B cell (primary cell): Measurements from ENCODE around the gene ARHGAP12. TPM values are rescaled to one million over a fixed set of nuclear protein-coding genes. Genes with fewer than 3 reads are reported as not detected.

ENCODE experiments used
- ATAC-seq: fragments of 200-7000 bp; cut with Tn5 transposase; one replicate; pipeline ENCODE4 v1.10.0; 2021; ENCODE audit warnings: low read depth, mild to moderate bottlenecking, moderate number of reproducible peaks, moderate library complexity
- CTCF ChIA-PET: fragments of 350-600 bp; sonication (Branson Sonifier 250); formaldehyde crosslinking; loops from one replicate; lab custom pipeline; 2021; ENCODE audit warnings: antibody characterized with exemption, inconsistent platforms; lab: Charles Lee
- POLR2A ChIA-PET: fragments of 350-600 bp; sonication (Branson Sonifier 250); formaldehyde crosslinking; loops from one replicate; lab custom pipeline; 2021; ENCODE audit warnings: antibody characterized with exemption; lab: Charles Lee
- DNase-seq: peaks from one replicate; pipeline ENCODE4 v3.0.0; 2013
- H2AFZ ChIP-seq: 2 replicates; pipeline ENCODE4 v1.6.1; 2012; ENCODE audit warnings: mild to moderate bottlenecking, low read depth, low read length; ENCODE audit not compliant: insufficient read depth, poor library complexity, severe bottlenecking
- H3K27ac ChIP-seq, 2 donors: 1 replicate in 1 of 2; 2 replicates in 1 of 2; pipeline ENCODE4 v1.5.1; 2012 to 2013; ENCODE audit warnings: low read length in 2 of 2, mild to moderate bottlenecking in 2 of 2, moderate library complexity in 1 of 2
- H3K27me3 ChIP-seq, 4 experiments: fragments of 200-600 bp in 1 of 4; sonication (generic) in 1 of 4; replicated peaks in 1 of 4; 1 replicate in 2 of 4; 2 replicates in 2 of 4; pipeline versions ENCODE4 v1.6.1 to v1.7.0; 2013 to 2016; ENCODE audit warnings: low read length in 3 of 4, mild to moderate bottlenecking in 2 of 4, mixed read lengths in 1 of 4, moderate library complexity in 1 of 4; ENCODE audit not compliant: insufficient read depth in 4 of 4, control insufficient read depth in 3 of 4; ENCODE audit errors: control extremely low read depth in 1 of 4
- H3K36me3 ChIP-seq, 2 experiments: replicated peaks in 1 of 2; 1 replicate in 1 of 2; 2 replicates in 1 of 2; pipeline versions ENCODE4 v1.6.1 to v1.7.1; 2013; ENCODE audit warnings: low read length in 1 of 2; ENCODE audit not compliant: insufficient read depth in 2 of 2, control insufficient read depth in 1 of 2; ENCODE audit errors: control extremely low read depth in 1 of 2, extremely low read depth in 1 of 2
- H3K4me1 ChIP-seq, 2 donors: fragments of 200-600 bp in 1 of 2; sonication (generic) in 1 of 2; 1 replicate in 1 of 2; 2 replicates in 1 of 2; pipeline versions ENCODE4 v1.5.1 to v1.6.1; 2013 to 2017; ENCODE audit warnings: low read length in 2 of 2; ENCODE audit not compliant: control insufficient read depth in 2 of 2, insufficient read depth in 2 of 2
- H3K4me2 ChIP-seq: replicated peaks from 2 replicates; pipeline ENCODE3; 2012; ENCODE audit warnings: mild to moderate bottlenecking, low read depth, low read length; ENCODE audit not compliant: poor library complexity, severe bottlenecking
- H3K4me3 ChIP-seq, 5 experiments: fragments of 200-600 bp in 1 of 5; sonication (generic) in 1 of 5; 1 replicate in 3 of 5; 2 replicates in 2 of 5; pipeline versions ENCODE4 v1.5.1 to v1.7.0; 2011 to 2016; ENCODE audit warnings: low read length in 4 of 5, mild to moderate bottlenecking in 4 of 5, low read depth in 2 of 5, control low read depth in 1 of 5, moderate library complexity in 1 of 5; ENCODE audit not compliant: insufficient read depth in 1 of 5; ENCODE audit errors: control extremely low read depth in 1 of 5, extremely low read depth in 1 of 5
- H3K79me2 ChIP-seq: fragments of 200-600 bp; sonication (generic); one replicate; pipeline ENCODE4 v1.6.0; 2016; ENCODE audit warnings: low read length; ENCODE audit not compliant: control insufficient read depth, insufficient read depth
- H3K9ac ChIP-seq: fragments of 200-600 bp; sonication (generic); 2 replicates; pipeline ENCODE4 v1.6.1; 2017; ENCODE audit warnings: mild to moderate bottlenecking, low read length, moderate library complexity
- H3K9me3 ChIP-seq, 3 donors: one replicate each; pipeline versions ENCODE4 v1.6.1 to v1.7.1; 2013; ENCODE audit warnings: low read length in 2 of 3; ENCODE audit not compliant: control insufficient read depth in 2 of 3, insufficient read depth in 1 of 3; ENCODE audit errors: control extremely low read depth in 1 of 3
- H4K20me1 ChIP-seq: 2 replicates; pipeline ENCODE4 v1.6.0; 2012; ENCODE audit warnings: mild to moderate bottlenecking, low read length; ENCODE audit not compliant: insufficient read depth, control insufficient read depth, poor library complexity, severe bottlenecking
- H3K27ac Mint-ChIP-seq: one replicate; pipeline ENCODE4 v1.8.0; 2021; ENCODE audit warnings: mixed read lengths
- H3K27me3 Mint-ChIP-seq: one replicate; pipeline ENCODE4 v1.8.0; 2021; ENCODE audit warnings: mixed read lengths
- H3K4me1 Mint-ChIP-seq: one replicate; pipeline ENCODE4 v1.8.0; 2021; ENCODE audit warnings: mixed read lengths
- H3K4me3 Mint-ChIP-seq: one replicate; pipeline ENCODE4 v1.8.0; 2021; ENCODE audit warnings: mixed read lengths
- H3K9me3 Mint-ChIP-seq: one replicate; pipeline ENCODE4 v1.8.0; 2022; ENCODE audit warnings: mixed read lengths; ENCODE audit not compliant: insufficient read depth
- EZH2 ChIP-seq: IDR thresholded peaks from 2 replicates; pipeline ENCODE4 v1.6.1; 2012; ENCODE audit warnings: borderline replicate concordance, low read depth, mild to moderate bottlenecking, moderate library complexity, low read length; ENCODE audit not compliant: insufficient read depth, poor library complexity, severe bottlenecking
- WGBS: methylation state at CpG from one replicate; pipeline ENCODE4 v1.1.5; 2013; ENCODE audit warnings: missing lambda C conversion rate; ENCODE audit not compliant: insufficient coverage; 5-methylcytosine and 5-hydroxymethylcytosine counted together
- intact Hi-C: fragments of 100-400 bp; cut with micrococcal nuclease; formaldehyde crosslinking; loops from one replicate; pipeline ENCODE4 v1.10.0; 2022
- polyA plus RNA-seq: library from polyadenylated mRNA; depleted of rRNA; stranded (reverse); fragments of >200 nt; gene quantifications from 2 replicates; pipeline ENCODE4 v1.2.3, GENCODE V29; 2012
- total RNA-seq, 2 donors: library from RNA; stranded (reverse); fragments of 120-200 nt in 1 of 2; gene quantifications; 1 replicate in 1 of 2; 2 replicates in 1 of 2; pipeline versions ENCODE4 v1.2.3 to v1.2.4, GENCODE V29; 2013 to 2022
- TF ChIP-seq, protein P1 (sequence below): fragments of 200-600 bp; IDR thresholded peaks from one replicate; pipeline ENCODE4 v1.8.0; 2022; ENCODE audit warnings: antibody characterized with exemption, mild to moderate bottlenecking

The ARHGAP12 gene
- total and polyA plus RNA-seq, 2 donors (not counting 1 experiment from before 2014, with no cell fraction given), result 12.3 to 45.3 TPM

DNA sequence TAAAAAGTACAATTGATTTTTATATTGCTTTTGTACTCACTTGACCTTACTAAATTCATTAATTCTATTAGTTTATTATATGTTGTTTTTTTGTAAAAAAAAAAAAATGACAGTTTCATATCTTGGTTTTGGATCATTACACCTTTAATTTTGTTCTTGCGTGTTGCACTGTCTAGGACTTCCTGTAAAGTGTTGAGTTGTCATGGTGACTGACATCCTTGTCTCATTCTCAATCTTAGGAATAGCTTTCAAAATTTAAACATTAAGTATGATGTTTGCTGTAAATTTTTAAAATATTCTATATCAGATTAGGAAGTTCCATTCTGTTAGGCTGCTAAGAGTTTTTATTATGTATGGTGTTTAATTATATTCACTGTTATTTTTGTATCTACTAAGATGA, 139.1 kb downstream of the ARHGAP12 start:
- H3K27me3 ChIP-seq, result no peaks in the 10 kb centered on the region
- POLR2A ChIA-PET, result interaction anchor here (0.6 kb wide), 1 partner anchor 265 kb away, joined by 3 read pairs; no protein-coding TSS in a partner anchor
- no peak overlapping the region for H2AFZ ChIP-seq
- H3K4me3 ChIP-seq, result no peak overlapping the region
- H4K20me1 ChIP-seq, result no peaks in the 10 kb centered on the region
- Mint-ChIP-seq H3K4me3 (no peak overlapping the region), H3K27me3 (peaks cover 13% of the 10 kb centered on the region), H3K27ac (no peak overlapping the region), H3K4me1 (no peaks in the 10 kb centered on the region), H3K9me3 (no peaks in the 10 kb centered on the region)
- CTCF ChIA-PET, result interaction anchor here (1.2 kb wide), 1 partner anchor 22 kb away, joined by 3 read pairs; no protein-coding TSS in a partner anchor
- no CpG with 5 or more reads among the region's 1 CpG for WGBS
- H3K79me2 ChIP-seq, result no peaks in the 10 kb centered on the region
- no peaks in the 10 kb centered on the region for H3K4me1 ChIP-seq
- H3K27ac ChIP-seq, result no peak overlapping the region
- TF ChIP-seq, protein P1, sequence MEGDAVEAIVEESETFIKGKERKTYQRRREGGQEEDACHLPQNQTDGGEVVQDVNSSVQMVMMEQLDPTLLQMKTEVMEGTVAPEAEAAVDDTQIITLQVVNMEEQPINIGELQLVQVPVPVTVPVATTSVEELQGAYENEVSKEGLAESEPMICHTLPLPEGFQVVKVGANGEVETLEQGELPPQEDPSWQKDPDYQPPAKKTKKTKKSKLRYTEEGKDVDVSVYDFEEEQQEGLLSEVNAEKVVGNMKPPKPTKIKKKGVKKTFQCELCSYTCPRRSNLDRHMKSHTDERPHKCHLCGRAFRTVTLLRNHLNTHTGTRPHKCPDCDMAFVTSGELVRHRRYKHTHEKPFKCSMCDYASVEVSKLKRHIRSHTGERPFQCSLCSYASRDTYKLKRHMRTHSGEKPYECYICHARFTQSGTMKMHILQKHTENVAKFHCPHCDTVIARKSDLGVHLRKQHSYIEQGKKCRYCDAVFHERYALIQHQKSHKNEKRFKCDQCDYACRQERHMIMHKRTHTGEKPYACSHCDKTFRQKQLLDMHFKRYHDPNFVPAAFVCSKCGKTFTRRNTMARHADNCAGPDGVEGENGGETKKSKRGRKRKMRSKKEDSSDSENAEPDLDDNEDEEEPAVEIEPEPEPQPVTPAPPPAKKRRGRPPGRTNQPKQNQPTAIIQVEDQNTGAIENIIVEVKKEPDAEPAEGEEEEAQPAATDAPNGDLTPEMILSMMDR, result no peak
- no peak for TF ChIP-seq EZH2
- no peaks in the 10 kb centered on the region for H3K9me3 ChIP-seq
- H3K36me3 ChIP-seq, result no peaks in the 10 kb centered on the region
- intact Hi-C loops, result no loop called here
- H3K4me2 ChIP-seq, result no peak overlapping the region
- ATAC-seq, result no peak
- no peak overlapping the region for H3K9ac ChIP-seq
- DNase-seq, result no peak

DNA sequence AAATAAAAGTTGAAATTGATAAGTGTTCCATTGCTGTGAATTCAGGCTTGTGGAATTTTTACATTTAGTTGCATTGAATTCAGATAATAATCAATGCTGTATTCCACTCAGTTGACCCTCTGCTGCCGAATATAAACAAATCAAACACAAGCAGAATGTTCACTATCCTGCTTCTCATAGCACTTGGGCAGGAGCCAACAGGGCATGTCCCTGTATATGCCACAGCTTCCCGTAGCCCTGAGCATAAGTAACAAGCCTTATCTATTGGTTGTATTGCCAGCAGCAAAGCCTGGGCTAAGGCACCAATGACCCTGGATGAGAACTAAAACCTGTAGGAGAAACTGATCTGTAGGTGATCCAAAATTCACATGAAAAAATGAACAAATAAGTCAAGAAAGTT, 145.9 kb downstream of the ARHGAP12 start:
- no peaks in the 10 kb centered on the region for H3K4me1 Mint-ChIP-seq
- no peak overlapping the region for H2AFZ ChIP-seq
- H3K27me3 ChIP-seq, result no peaks in the 10 kb centered on the region
- WGBS, result 67% methylated on average over 1 of the region's 2 CpGs
- no peaks in the 10 kb centered on the region for H3K9me3 Mint-ChIP-seq
- H3K27ac Mint-ChIP-seq, result no peak overlapping the region
- no peaks in the 10 kb centered on the region for H4K20me1 ChIP-seq
- TF ChIP-seq, protein P1, result no peak
- TF ChIP-seq EZH2, result no peak
- ATAC-seq, result no peak
- no peaks in the 10 kb centered on the region for H3K4me1 ChIP-seq
- H3K36me3 ChIP-seq, result no peaks in the 10 kb centered on the region
- no peak overlapping the region for H3K27ac ChIP-seq
- H3K27me3 Mint-ChIP-seq, result peaks cover 11% of the 10 kb centered on the region
- ChIA-PET CTCF (interaction anchor here (0.6 to 1.0 kb wide), 2 partner anchors 13 to 1023 kb away, joined by 3 read pairs; no protein-coding TSS in a partner anchor), POLR2A (no interaction called here)
- intact Hi-C loops, result no loop called here
- no peaks in the 10 kb centered on the region for H3K79me2 ChIP-seq
- no peaks in the 10 kb centered on the region for H3K9me3 ChIP-seq
- H3K4me3 ChIP-seq, result no peak overlapping the region
- no peak overlapping the region for H3K4me3 Mint-ChIP-seq
- DNase-seq, result no peak
- H3K9ac ChIP-seq, result no peak overlapping the region
- H3K4me2 ChIP-seq, result no peak overlapping the region
